Gastroesophageal sphincter (tissue), 4 donors: Measurements from ENCODE around the gene RFC2. TPM values are rescaled to one million over a fixed set of nuclear protein-coding genes. Genes with fewer than 3 reads are reported as not detected.

Source experiments
- ATAC-seq: fragments of 150-250 bp; one replicate; pipeline ENCODE4 v1.9.1; 2016; ENCODE audit warnings: mild to moderate bottlenecking, moderate library complexity
- H3K27ac ChIP-seq, 4 donors: fragments of 200-600 bp; sonication (generic) in 3 of 4; 1 replicate in 3 of 4; 2 replicates in 1 of 4; pipeline ENCODE4 v1.5.1; 2016 to 2019
- H3K27me3 ChIP-seq: fragments of 200-600 bp; sonication (generic); one replicate; pipeline ENCODE4 v1.5.1; 2019
- H3K36me3 ChIP-seq, 2 donors: fragments of 200-600 bp; sonication (generic); one replicate each; pipeline ENCODE4 v1.5.1; 2019; ENCODE audit warnings: control low read depth in 1 of 2
- H3K4me1 ChIP-seq, 3 donors: fragments of 200-600 bp; sonication (generic); 1 replicate in 2 of 3; 2 replicates in 1 of 3; pipeline ENCODE4 v1.5.1; 2016 to 2019; ENCODE audit warnings: control low read depth in 2 of 3
- H3K4me3 ChIP-seq, 2 donors: fragments of 200-600 bp; sonication (generic); one replicate each; pipeline ENCODE4 v1.5.1; 2019; ENCODE audit warnings: mild to moderate bottlenecking in 1 of 2, moderate library complexity in 1 of 2
- H3K9me3 ChIP-seq, 3 donors: fragments of 200-600 bp; sonication (generic); one replicate each; pipeline ENCODE4 v1.5.1; 2017 to 2019; ENCODE audit warnings: control low read depth in 2 of 3
- EP300 ChIP-seq: sonication (generic); formaldehyde crosslinking; IDR thresholded peaks from one replicate; pipeline ENCODE4 v1.6.1; 2017; ENCODE audit warnings: antibody characterized with exemption, mild to moderate bottlenecking
- POLR2A ChIP-seq, 2 donors: fragments of 450-650 bp; IDR thresholded peaks; one replicate each; pipeline ENCODE4 v1.6.1; 2017; ENCODE audit warnings: antibody characterized with exemption in 2 of 2, mild to moderate bottlenecking in 2 of 2, moderate library complexity in 1 of 2
- POLR2AphosphoS5 ChIP-seq: sonication (generic); formaldehyde crosslinking; IDR thresholded peaks from one replicate; pipeline ENCODE4 v1.6.1; 2017; ENCODE audit warnings: antibody characterized with exemption
- WGBS, 2 donors: methylation state at CpG; one replicate each; pipeline ENCODE4 v1.1.5; 2018; ENCODE audit warnings: low coverage in 1 of 2; 5-methylcytosine and 5-hydroxymethylcytosine counted together
- total RNA-seq, 4 donors: library from RNA; depleted of rRNA; stranded (reverse); fragments of >200 nt; gene quantifications; one replicate each; pipeline ENCODE4 v1.1.0, GENCODE V29; 2016
- TF ChIP-seq, protein P1 (sequence below), 4 experiments: fragments of 200-600 bp in 2 of 4; fragments of 450-650 bp in 2 of 4; sonication (generic) in 1 of 4; IDR thresholded peaks; one replicate each; pipeline ENCODE4 v1.5.1; 2017 to 2019; ENCODE audit warnings: antibody characterized with exemption in 4 of 4, mild to moderate bottlenecking in 2 of 4, moderate library complexity in 2 of 4

The RFC2 gene
- total RNA-seq, 4 donors from 2014 or later, result 11.3 to 12.2 (median 11.3) TPM

DNA sequence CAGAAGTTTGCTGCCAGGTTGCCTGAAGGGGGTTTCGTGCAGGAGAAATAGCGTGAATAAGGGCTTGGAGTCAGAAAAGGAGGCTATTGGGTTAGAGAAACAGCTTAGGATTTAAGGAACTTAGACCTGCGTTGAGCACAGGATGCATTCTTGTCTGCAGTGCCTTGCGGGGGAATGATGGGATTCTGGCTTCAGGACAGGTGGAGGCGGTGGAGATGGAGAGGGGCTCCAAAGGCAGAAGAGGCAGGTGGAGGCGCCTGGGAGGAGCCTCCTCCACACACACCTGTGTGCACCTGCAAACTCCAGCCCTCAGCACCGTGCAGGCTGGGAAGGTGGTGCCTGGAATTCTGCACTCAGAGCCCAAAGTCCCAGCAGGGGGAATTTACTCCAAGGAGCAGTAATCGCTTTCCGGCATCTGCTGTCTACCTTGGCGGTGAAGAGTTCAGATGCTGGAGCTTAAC, 36.8 kb upstream of the RFC2 start:
- Histone ChIP-seq H3K9me3 (no peaks in the 10 kb centered on the region), H3K27ac (peak overlapping the region in 2 of 4 donors; percentile 82 to 88), H3K4me3 (peak overlapping the region in 1 of 2 donors; percentile 96), H3K4me1 (peaks cover 0 to 57% (median 17%) of the 10 kb centered on the region in 3 donors), H3K27me3 (no peaks in the 10 kb centered on the region), H3K36me3 (no peaks in the 10 kb centered on the region)
- no peak for TF ChIP-seq POLR2AphosphoS5
- TF ChIP-seq POLR2A (IDR thresholded peaks at IDR 0.05), result no peak
- no peak for TF ChIP-seq EP300
- TF ChIP-seq, protein P1, sequence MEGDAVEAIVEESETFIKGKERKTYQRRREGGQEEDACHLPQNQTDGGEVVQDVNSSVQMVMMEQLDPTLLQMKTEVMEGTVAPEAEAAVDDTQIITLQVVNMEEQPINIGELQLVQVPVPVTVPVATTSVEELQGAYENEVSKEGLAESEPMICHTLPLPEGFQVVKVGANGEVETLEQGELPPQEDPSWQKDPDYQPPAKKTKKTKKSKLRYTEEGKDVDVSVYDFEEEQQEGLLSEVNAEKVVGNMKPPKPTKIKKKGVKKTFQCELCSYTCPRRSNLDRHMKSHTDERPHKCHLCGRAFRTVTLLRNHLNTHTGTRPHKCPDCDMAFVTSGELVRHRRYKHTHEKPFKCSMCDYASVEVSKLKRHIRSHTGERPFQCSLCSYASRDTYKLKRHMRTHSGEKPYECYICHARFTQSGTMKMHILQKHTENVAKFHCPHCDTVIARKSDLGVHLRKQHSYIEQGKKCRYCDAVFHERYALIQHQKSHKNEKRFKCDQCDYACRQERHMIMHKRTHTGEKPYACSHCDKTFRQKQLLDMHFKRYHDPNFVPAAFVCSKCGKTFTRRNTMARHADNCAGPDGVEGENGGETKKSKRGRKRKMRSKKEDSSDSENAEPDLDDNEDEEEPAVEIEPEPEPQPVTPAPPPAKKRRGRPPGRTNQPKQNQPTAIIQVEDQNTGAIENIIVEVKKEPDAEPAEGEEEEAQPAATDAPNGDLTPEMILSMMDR (IDR thresholded peaks at IDR 0.05), result no peak
- 31 to 69% methylated on average over 3 to 5 of the region's 10 CpGs for WGBS, 2 donors
- no peak for ATAC-seq

DNA sequence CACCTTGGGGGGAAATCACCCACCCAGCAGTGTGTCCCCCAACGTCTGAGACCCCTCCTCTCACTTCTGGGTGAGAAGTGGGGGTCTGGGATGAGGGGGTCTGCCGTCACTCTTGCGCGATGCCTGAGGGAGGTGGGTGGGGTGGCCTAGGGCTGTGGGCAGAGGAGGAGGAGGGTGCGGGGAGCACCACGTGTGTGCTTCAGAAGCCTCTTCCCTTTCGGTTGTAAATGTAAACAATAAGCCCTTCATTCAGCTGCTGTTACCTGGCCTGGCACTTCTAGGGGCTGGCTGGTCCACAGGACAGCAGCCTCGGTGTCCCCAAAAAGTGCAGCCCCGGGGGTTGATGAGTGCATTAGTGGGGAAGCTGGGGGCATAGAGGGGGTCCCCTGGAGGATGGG, 36.4 kb upstream of the RFC2 start:
- Histone ChIP-seq H3K4me3 (peak overlapping the region; percentile 96 to 98), H3K36me3 (no peaks in the 10 kb centered on the region), H3K9me3 (no peaks in the 10 kb centered on the region), H3K27ac (peak overlapping the region in 3 of 4 donors; percentile 81 to 88 (median 82)), H3K27me3 (no peaks in the 10 kb centered on the region), H3K4me1 (peaks cover 0 to 57% (median 17%) of the 10 kb centered on the region in 3 donors)
- TF ChIP-seq POLR2AphosphoS5 (no peak), POLR2A (IDR thresholded peaks at IDR 0.05) (no peak), EP300 (no peak)
- TF ChIP-seq, protein P1 (IDR thresholded peaks at IDR 0.05), result no peak
- WGBS, 2 donors, result 7% methylated on average over 3 of the region's 9 CpGs; no CpG with 5 or more reads in 1 of the 2 donors
- ATAC-seq, result no peak

DNA sequence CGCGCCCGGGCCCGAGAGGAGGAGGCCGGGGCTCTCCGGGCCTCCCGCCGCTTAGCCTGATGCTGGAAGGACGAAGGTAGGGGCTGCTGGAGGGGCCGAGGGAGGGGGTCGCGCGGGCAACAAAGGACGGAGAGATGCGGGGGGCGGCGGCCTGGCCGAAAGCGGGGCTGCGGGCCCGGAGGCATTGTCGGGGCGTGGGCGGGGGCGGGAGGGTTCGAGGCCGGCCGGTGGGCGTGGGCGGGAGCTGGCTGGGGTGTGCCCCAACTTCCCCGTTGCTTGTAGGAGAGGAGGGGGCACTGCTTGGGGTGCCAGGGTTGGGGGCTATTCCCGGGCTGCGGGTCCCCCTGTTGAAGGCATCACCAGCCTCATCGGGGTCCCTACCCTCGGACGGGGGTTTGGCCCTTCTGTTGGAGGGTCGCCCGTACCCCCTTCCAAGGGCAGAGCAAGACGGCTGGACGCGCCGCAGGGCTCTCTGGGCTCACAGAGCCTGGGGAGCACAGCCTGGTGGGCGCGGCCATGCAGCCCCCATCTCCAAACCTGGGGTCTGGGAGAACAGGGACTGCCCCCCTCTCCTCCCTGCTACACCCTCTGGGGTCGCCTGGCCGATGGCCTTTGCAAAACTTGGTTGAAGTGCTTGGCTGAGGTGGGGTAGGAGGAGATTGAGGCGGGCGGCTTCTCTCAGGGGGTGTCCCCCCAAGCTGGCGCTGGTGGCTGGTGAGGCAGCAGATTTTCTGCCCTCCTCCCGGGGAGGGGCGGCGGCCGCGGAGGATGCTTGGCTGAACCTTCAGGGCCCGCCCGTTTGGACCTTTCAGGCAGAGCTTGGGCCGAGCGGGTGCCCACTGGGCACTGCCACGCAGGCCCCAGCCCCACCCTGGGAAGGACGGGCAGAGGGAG, 35.7 kb upstream of the RFC2 start:
- 0% methylated on average over 5 to 8 of the region's 60 CpGs for WGBS, 2 donors
- ATAC-seq, result peak; percentile 14
- H3K9me3 ChIP-seq, result no peaks in the 10 kb centered on the region
- no peaks in the 10 kb centered on the region for H3K36me3 ChIP-seq
- H3K4me3 ChIP-seq, result peak overlapping the region; percentile 96 to 98
- TF ChIP-seq, protein P1 (IDR thresholded peaks at IDR 0.05), result no peak
- TF ChIP-seq POLR2AphosphoS5 (no peak), POLR2A (IDR thresholded peaks at IDR 0.05) (no peak), EP300 (no peak)
- no peaks in the 10 kb centered on the region for H3K27me3 ChIP-seq
- H3K27ac ChIP-seq, result peak overlapping the region; percentile 39 to 88 (median 82)
- peaks cover 0 to 54% (median 17%) of the 10 kb centered on the region in 3 donors for H3K4me1 ChIP-seq

DNA sequence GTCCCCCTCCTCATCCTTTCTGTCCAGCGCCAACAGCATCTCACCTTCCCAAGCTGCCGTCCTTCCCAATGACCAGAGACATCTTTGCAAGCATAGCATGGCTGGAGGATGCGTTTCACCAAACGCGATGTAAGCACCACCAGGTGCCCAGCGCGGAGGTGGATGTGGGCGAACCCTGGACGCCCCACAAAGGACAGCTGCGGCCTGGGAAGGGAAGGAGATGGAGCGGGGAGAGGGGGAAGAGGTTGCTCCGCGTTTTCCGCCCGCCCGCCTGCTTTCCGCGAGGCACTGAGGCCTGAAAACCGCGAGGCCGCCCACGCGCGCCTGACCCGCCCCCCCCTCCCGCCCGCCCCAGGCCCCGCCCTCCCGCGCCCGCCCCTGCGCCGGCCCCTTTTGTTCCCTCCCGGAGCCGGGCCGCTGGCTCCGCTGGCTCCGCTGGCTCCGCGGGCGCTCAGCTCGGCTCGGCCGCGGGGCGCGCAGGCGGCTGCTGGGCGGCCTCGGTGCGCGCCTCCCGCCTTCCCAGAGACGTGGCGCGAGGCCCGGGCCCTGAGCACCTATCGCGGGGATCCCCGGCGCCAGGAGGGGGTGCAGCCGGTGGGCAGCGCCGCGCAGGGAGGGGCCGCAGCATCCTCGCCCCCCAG, 34.9 kb upstream of the RFC2 start, which contains the start of gene CLIP2:
TSS of gene CLIP2 (plus strand) at position 390 of the 641 bp plus-strand sequence. CDS start 28,140 bp downstream, outside the sequence.
- TF ChIP-seq, protein P1 (IDR thresholded peaks at IDR 0.05), result peak in 2 of 4 experiments; percentile 30 to 31
- TF ChIP-seq POLR2AphosphoS5 (no peak), POLR2A (IDR thresholded peaks at IDR 0.05) (peak; percentile 33 to 37), EP300 (no peak)
- H3K36me3 ChIP-seq, result no peaks in the 10 kb centered on the region
- WGBS, 2 donors, result 0% methylated on average over 1 of the region's 67 CpGs; no CpG with 5 or more reads in 1 of the 2 donors
- H3K27me3 ChIP-seq, result no peaks in the 10 kb centered on the region
- peak; percentile 93 for ATAC-seq
- H3K27ac ChIP-seq, result peak within 1 kb of the TSS; percentile 39 to 88 (median 82)
- peaks cover 0 to 46% (median 14%) of the 10 kb centered on the region in 3 donors for H3K4me1 ChIP-seq
- H3K9me3 ChIP-seq, result no peaks in the 10 kb centered on the region
- H3K4me3 ChIP-seq, result peak within 1 kb of the TSS; percentile 96 to 98
